SK-N-SH (cell line): ENCODE measurements around the gene CASP7.

Experiments
- EP300 ChIP-seq, 2 experiments: IDR thresholded peaks; 2 replicates each; pipeline versions ENCODE4 v1.4.0 to v1.6.1; 2012; ENCODE audit warnings: borderline replicate concordance in 1 of 2, low read depth in 1 of 2, low read length in 1 of 2
- JUND ChIP-seq: IDR thresholded peaks from 2 replicates; pipeline ENCODE4 v1.4.0; 2012
- POLR2AphosphoS5 ChIP-seq: IDR thresholded peaks from 2 replicates; pipeline ENCODE4 v1.6.1; 2012; ENCODE audit warnings: low read depth, low read length
- TF ChIP-seq, protein P1 (sequence below): fragments of 200-600 bp; sonication (generic); IDR thresholded peaks from 2 replicates; pipeline ENCODE4 v1.6.1; 2017; ENCODE audit warnings: antibody characterized with exemption, mild to moderate bottlenecking, moderate library complexity
- TF ChIP-seq, protein P2 (sequence below): fragments of 150-350 bp; IDR thresholded peaks from 2 replicates; pipeline ENCODE4 v1.6.1; 2017; ENCODE audit warnings: antibody characterized with exemption, low read length, low read depth, borderline replicate concordance
- TF ChIP-seq, protein P3 (sequence below): IDR thresholded peaks from 2 replicates; pipeline ENCODE4 v1.6.1; 2012; ENCODE audit warnings: mild to moderate bottlenecking, low read depth, low read length, moderate library complexity
- TF ChIP-seq, protein P4 (sequence below): fragments of 150-350 bp; IDR thresholded peaks from 2 replicates; pipeline ENCODE4 v1.6.1; 2016; ENCODE audit warnings: mild to moderate bottlenecking, low read depth, low read length

DNA sequence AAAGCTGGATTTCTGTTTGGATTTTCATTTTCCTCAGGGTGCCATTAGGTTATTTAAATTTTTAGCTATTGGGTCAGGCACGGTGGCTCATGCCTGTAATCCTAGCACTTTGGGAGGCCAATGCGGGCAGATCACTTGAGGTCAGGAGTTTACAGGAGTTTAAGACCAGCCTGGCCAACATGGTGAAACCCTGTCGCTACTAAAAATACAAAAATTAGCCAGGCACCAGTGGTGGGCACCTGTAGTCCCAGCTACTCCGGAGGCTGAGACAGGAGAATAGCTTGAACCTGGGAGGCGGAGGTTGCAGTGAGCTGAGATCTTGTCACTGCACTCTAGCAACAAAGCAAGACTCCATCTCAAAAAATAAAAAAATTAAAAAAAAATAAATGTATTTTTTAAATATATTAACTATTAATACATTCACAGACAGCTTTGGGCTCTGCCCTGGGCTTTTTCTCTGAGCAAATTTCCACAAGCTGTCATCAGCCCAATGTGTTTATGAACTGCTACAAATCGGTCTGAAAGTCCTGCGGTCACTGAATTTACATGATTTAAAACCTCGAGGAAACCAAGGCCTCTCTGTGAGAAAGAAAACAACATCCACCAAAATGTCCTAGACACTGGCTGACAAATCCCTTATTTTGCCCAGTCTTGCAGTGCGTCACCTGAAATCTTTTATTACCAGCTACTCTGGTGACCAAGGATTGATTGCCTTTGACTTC is 52.6 kb downstream of the CASP7 start:
- TF ChIP-seq, protein P1, sequence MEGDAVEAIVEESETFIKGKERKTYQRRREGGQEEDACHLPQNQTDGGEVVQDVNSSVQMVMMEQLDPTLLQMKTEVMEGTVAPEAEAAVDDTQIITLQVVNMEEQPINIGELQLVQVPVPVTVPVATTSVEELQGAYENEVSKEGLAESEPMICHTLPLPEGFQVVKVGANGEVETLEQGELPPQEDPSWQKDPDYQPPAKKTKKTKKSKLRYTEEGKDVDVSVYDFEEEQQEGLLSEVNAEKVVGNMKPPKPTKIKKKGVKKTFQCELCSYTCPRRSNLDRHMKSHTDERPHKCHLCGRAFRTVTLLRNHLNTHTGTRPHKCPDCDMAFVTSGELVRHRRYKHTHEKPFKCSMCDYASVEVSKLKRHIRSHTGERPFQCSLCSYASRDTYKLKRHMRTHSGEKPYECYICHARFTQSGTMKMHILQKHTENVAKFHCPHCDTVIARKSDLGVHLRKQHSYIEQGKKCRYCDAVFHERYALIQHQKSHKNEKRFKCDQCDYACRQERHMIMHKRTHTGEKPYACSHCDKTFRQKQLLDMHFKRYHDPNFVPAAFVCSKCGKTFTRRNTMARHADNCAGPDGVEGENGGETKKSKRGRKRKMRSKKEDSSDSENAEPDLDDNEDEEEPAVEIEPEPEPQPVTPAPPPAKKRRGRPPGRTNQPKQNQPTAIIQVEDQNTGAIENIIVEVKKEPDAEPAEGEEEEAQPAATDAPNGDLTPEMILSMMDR, result no peak
- TF ChIP-seq, protein P2, sequence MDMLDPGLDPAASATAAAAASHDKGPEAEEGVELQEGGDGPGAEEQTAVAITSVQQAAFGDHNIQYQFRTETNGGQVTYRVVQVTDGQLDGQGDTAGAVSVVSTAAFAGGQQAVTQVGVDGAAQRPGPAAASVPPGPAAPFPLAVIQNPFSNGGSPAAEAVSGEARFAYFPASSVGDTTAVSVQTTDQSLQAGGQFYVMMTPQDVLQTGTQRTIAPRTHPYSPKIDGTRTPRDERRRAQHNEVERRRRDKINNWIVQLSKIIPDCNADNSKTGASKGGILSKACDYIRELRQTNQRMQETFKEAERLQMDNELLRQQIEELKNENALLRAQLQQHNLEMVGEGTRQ, result no peak
- TF ChIP-seq, protein P3, sequence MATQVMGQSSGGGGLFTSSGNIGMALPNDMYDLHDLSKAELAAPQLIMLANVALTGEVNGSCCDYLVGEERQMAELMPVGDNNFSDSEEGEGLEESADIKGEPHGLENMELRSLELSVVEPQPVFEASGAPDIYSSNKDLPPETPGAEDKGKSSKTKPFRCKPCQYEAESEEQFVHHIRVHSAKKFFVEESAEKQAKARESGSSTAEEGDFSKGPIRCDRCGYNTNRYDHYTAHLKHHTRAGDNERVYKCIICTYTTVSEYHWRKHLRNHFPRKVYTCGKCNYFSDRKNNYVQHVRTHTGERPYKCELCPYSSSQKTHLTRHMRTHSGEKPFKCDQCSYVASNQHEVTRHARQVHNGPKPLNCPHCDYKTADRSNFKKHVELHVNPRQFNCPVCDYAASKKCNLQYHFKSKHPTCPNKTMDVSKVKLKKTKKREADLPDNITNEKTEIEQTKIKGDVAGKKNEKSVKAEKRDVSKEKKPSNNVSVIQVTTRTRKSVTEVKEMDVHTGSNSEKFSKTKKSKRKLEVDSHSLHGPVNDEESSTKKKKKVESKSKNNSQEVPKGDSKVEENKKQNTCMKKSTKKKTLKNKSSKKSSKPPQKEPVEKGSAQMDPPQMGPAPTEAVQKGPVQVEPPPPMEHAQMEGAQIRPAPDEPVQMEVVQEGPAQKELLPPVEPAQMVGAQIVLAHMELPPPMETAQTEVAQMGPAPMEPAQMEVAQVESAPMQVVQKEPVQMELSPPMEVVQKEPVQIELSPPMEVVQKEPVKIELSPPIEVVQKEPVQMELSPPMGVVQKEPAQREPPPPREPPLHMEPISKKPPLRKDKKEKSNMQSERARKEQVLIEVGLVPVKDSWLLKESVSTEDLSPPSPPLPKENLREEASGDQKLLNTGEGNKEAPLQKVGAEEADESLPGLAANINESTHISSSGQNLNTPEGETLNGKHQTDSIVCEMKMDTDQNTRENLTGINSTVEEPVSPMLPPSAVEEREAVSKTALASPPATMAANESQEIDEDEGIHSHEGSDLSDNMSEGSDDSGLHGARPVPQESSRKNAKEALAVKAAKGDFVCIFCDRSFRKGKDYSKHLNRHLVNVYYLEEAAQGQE, result no peak
- TF ChIP-seq, protein P4, sequence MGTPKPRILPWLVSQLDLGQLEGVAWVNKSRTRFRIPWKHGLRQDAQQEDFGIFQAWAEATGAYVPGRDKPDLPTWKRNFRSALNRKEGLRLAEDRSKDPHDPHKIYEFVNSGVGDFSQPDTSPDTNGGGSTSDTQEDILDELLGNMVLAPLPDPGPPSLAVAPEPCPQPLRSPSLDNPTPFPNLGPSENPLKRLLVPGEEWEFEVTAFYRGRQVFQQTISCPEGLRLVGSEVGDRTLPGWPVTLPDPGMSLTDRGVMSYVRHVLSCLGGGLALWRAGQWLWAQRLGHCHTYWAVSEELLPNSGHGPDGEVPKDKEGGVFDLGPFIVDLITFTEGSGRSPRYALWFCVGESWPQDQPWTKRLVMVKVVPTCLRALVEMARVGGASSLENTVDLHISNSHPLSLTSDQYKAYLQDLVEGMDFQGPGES, result no peak
- TF ChIP-seq EP300 (IDR thresholded peaks at IDR 0.05; ENCODE audit: borderline replicate concordance in 1 of 2, low read depth in 1 of 2, low read length in 1 of 2) (no peak), JUND (no peak), POLR2AphosphoS5 (no peak)
